ENCODE measurements around the gene STAT3. TPM values are rescaled to one million over a fixed set of nuclear protein-coding genes. Genes with fewer than 3 reads are reported as not detected.
A peak's percentile ranks its signal among the peaks of the same experiment; 100 is the strongest.

Gene STAT3
- total and polyA plus RNA-seq, 9 of the 15 experiments (the other 6 are each of a cell fraction or from before 2014, with no cell fraction given), result 90.0 to 179 (median 114) TPM

- TF ChIP-seq CTCFL (IDR thresholded peaks at IDR 0.05; ENCODE audit: borderline replicate concordance, insufficient read depth, low read depth, low read length, poor library complexity, severe bottlenecking) (peak; percentile 88), CBX8 (IDR thresholded peaks at IDR 0.05; ENCODE audit: borderline replicate concordance, extremely low read depth, low read depth, low read length, poor library complexity, severe bottlenecking) (no peak), ZBTB40 (IDR thresholded peaks at IDR 0.05) (no peak), ZBTB40 (CRISPR knock-in tag; IDR thresholded peaks at IDR 0.05) (no peak), RBM15 (IDR thresholded peaks at IDR 0.05; ENCODE audit: insufficient read depth, low read length) (no peak), ZMIZ1 (IDR thresholded peaks at IDR 0.05; ENCODE audit: low read depth in 2 of 2, low read length in 2 of 2) (no peak), POLR2G (IDR thresholded peaks at IDR 0.05; ENCODE audit: low read depth, low read length) (no peak), TAF1 (IDR thresholded peaks at IDR 0.05; ENCODE audit: control insufficient read depth, extremely low read depth, insufficient read depth, low read length, severe bottlenecking) (no peak), ZNF253 (CRISPR knock-in tag; conservative IDR thresholded peaks at IDR 0.05) (no peak), PHF20 (IDR thresholded peaks at IDR 0.05; ENCODE audit: partially characterized antibody) (no peak)
Observed at GRCh38 chr17:42322382-42323267, 65.6 kb downstream of the STAT3 start (continued).
